ENCODE data around the gene HYAL1. TPM values are rescaled to one million over a fixed set of nuclear protein-coding genes. Genes with fewer than 3 reads are reported as not detected.
"Not testable (repeated sequence)": the region's sequence is repeated elsewhere in the genome, so short reads cannot be mapped to it uniquely, and the experiment has no call there.

Gene HYAL1
- polyA plus RNA-seq, 2 of the 4 experiments (the other 2 are of a cell fraction): 0.62 to 1.1 TPM

DNA sequence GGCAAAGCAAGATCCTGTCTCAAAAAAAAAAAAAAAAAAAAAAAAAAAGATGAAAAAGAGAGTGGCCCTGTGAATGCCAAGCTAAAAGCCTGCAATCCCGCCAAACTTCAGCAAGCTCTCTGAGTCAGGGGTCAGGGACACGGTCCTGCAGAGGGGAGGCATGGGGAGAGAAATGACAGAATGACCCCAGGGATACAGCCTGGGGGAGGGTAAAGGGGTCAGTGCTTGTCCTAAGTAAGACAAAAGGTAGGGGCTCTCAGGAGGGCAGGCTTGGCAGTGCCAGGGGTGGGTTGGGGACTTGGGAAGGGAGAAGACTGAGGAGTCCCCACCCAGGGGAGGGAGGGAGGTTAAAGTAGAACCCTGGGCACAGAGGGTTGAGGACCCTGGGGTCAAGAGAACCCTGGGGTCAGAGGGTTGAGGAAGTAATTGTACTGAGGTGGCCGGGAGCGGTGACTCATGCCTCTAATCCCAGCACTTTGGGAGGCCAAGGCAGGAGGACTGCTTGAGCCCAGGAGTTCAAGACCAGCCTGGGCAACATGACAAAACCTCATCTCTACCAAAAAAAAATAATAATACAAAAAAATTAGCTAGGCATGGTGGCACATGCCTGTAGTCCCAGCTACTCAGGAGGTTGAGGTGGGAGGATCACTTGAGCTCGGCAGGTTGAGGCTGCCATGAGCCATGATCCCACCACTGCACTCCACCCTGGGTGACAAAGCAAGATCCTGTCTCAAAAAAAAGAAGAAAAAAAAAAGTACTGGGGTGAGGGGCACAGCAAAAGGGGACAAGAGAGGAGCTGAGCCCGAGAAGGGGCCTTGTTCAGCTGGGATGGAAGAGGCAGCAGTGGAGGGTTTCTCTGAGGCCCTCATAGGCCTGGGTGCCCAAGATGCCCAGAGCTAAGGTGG lies 39.6 kb downstream of the HYAL1 start:
- no peaks in the 10 kb centered on the region for H3K9me3 ChIP-seq
- peak overlapping the region; percentile 71 to 94 for H3K27ac ChIP-seq
- POLR2A ChIA-PET: interaction anchor here (0.5 to 1.7 kb wide), 5 partner anchors 8 to 297 kb away, joined by 3 to 6 read pairs (median 3); partner anchors contain the start of genes HYAL3, IFRD2 and NAA80
- no peak overlapping the region for H3K4me3 ChIP-seq
- H3K4me2 ChIP-seq: peak overlapping the region; percentile 68
- 52% methylated on average over 6 of the region's 6 CpGs for WGBS (ENCODE audit: missing lambda C conversion rate)
- FAIRE-seq (no peak), ATAC-seq (no peak), DNase-seq (ENCODE audit: low read depth in 1 of 2, low spot score in 1 of 2) (no peak)
- peaks cover 65% of the 10 kb centered on the region for H3K4me1 ChIP-seq
- TF ChIP-seq, protein P1, sequence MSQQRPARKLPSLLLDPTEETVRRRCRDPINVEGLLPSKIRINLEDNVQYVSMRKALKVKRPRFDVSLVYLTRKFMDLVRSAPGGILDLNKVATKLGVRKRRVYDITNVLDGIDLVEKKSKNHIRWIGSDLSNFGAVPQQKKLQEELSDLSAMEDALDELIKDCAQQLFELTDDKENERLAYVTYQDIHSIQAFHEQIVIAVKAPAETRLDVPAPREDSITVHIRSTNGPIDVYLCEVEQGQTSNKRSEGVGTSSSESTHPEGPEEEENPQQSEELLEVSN (IDR thresholded peaks at IDR 0.05; ENCODE audit: borderline replicate concordance, low read depth): no peak
- TF ChIP-seq JUNB (IDR thresholded peaks at IDR 0.05) (no peak), NR3C1 (IDR thresholded peaks at IDR 0.05) (no peak), POLR2AphosphoS2 (conservative IDR thresholded peaks at IDR 0.05; ENCODE audit: low read length) (no peak), HOXA7 (CRISPR knock-in tag; IDR thresholded peaks at IDR 0.05) (no peak), HOXB13 (CRISPR knock-in tag; IDR thresholded peaks at IDR 0.05; ENCODE audit: low read depth) (no peak), FOSL2 (IDR thresholded peaks at IDR 0.05) (no peak), FOSL2 (CRISPR knock-in tag; IDR thresholded peaks at IDR 0.05) (peak; percentile 30; the same call in 1 of the 2 replicates), CBX8 (IDR thresholded peaks at IDR 0.05) (no peak)
- CTCF ChIA-PET: interaction anchor here (0.6 to 8.1 kb wide), 11 partner anchors 11 to 70 kb away, joined by 3 to 67 read pairs (median 5); no protein-coding TSS in a partner anchor

DNA sequence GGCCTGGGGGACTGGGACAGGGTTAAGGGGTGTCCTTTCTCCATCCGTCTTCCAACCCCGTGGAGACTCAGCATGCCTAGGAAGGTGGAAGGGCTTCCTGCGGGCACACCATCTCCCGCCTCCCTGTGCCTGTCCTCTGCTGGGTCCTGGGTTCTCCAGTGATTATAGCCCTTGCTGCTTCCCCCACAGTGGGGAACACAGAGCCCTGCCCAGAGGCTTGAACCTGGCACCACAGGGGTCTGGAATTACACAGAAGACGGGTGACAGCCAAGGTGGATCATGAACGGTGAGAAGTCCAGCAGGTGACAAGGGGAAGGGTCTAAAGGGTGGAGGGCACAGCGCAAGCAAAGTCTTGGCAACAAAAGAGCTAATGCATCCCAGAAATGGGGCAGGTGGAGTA lies 40.6 kb downstream of the HYAL1 start:
- no peak for DNase-seq (ENCODE audit: low read depth in 1 of 2, low spot score in 1 of 2)
- H3K4me3 ChIP-seq: no peak overlapping the region
- TF ChIP-seq FOXS1 (CRISPR knock-in tag; IDR thresholded peaks at IDR 0.05) (no peak), NR3C1 (IDR thresholded peaks at IDR 0.05) (no peak), JUN (IDR thresholded peaks at IDR 0.05) (no peak), ZFP36 (IDR thresholded peaks at IDR 0.05; ENCODE audit: borderline replicate concordance, partially characterized antibody) (no peak)
- H3K27ac ChIP-seq: peak overlapping the region in 1 of 2 experiments; percentile 30; a peak in 1 of 6 replicates
- peaks cover 56% of the 10 kb centered on the region for H3K4me1 ChIP-seq
- no peak overlapping the region for H3K4me2 ChIP-seq
- ChIA-PET POLR2A (interaction anchor here (0.6 to 1.5 kb wide), 2 partner anchors 9 to 37 kb away, joined by 3 to 4 read pairs; partner anchors contain the start of genes HYAL3 and NAA80), CTCF (interaction anchor here (1.1 to 8.1 kb wide), 5 partner anchors 11 to 69 kb away, joined by 4 to 67 read pairs (median 7); no protein-coding TSS in a partner anchor)
- H3K9me3 ChIP-seq: no peaks in the 10 kb centered on the region
- no peak for ATAC-seq
- WGBS (ENCODE audit: missing lambda C conversion rate): 97% methylated on average over 7 of the region's 7 CpGs
- no peak for FAIRE-seq

DNA sequence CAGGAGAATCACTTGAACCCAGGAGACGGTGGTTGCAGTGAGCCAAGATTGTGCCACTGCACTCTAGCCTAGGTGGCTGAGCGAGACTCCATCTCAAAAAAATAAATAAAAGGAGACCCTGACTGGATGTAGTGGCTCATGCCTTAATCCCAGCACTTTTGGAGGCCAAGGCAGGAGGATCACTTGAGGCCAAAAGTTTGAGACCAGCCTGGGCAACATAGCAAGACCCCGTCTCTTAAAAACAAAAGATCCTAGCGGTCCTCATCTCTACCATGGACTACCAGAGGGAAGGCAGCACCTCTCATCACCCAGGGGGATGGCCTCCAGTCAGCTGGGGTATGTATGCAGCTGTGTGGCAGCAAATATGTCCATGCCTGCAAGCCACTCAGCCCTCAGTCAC lies 41.2 kb downstream of the HYAL1 start:
- H3K4me1 ChIP-seq: peaks cover 50% of the 10 kb centered on the region
- ATAC-seq; POLR2A ChIA-PET; DNase-seq (ENCODE audit: low read depth in 1 of 2, low spot score in 1 of 2); H3K4me3 ChIP-seq; H3K4me2 ChIP-seq; FAIRE-seq; H3K9me3 ChIP-seq: not testable (repeated sequence)
- 93% methylated on average over 4 of the region's 4 CpGs for WGBS (ENCODE audit: missing lambda C conversion rate)
- H3K27ac ChIP-seq: peak overlapping the region in 1 of 2 experiments; percentile 30; a peak in 1 of 6 replicates
- CTCF ChIA-PET: interaction anchor here (1.7 to 8.1 kb wide), 4 partner anchors 11 to 35 kb away, joined by 4 to 67 read pairs (median 32); no protein-coding TSS in a partner anchor

DNA sequence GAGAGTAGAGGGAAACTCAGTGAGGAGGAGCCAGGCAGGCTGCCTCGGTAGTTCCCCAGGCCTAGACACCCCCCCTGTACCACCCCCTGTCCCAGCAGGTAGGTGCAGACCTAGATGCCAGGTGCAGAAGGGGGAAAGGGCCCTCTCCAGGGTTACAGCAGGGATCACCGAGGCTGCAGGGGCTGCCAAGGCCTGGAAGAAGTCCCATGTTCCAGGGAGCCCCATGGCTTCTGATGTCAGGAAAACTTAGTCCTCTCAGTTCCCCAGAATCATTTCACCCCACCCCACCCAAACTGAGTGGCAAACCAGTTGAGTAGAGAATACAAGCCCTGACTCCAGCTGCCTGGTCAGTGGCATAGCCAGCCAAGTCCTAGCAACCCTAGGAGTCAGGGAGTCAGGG lies 41.9 kb downstream of the HYAL1 start:
- peak overlapping the region; percentile 95 for H3K4me2 ChIP-seq
- ChIA-PET CTCF (interaction anchor here (1.0 to 8.1 kb wide), 6 partner anchors 13 to 144 kb away, joined by 3 to 67 read pairs (median 40); partner anchors contain the start of gene GNAT1), POLR2A (interaction anchor here (0.6 to 1.8 kb wide), 3 partner anchors 9 to 66 kb away, joined by 3 to 6 read pairs (median 4); partner anchors contain the start of genes HYAL3, NAA80 and TUSC2)
- WGBS (ENCODE audit: missing lambda C conversion rate): no CpG with 5 or more reads among the region's 2 CpGs
- H3K4me1 ChIP-seq: peaks cover 45% of the 10 kb centered on the region
- DNase-seq (ENCODE audit: low read depth in 1 of 2, low spot score in 1 of 2) (no peak), ATAC-seq (no peak), FAIRE-seq (no peak)
- H3K4me3 ChIP-seq: no peak overlapping the region
- H3K27ac ChIP-seq: peak overlapping the region; percentile 94 to 99; a peak in 4 of 6 replicates
- no peak for TF ChIP-seq HEYL (CRISPR knock-in tag; IDR thresholded peaks at IDR 0.05)
- TF ChIP-seq, protein P2, sequence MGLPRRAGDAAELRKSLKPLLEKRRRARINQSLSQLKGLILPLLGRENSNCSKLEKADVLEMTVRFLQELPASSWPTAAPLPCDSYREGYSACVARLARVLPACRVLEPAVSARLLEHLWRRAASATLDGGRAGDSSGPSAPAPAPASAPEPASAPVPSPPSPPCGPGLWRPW (IDR thresholded peaks at IDR 0.05): no peak
- no peaks in the 10 kb centered on the region for H3K9me3 ChIP-seq
